C1 segment of cervical spinal cord (tissue), 14 donors: Measurements from ENCODE around the gene PPIA.
"Not testable (repeated sequence)": the region's sequence is repeated elsewhere in the genome, so short reads cannot be mapped to it uniquely, and the experiment has no call there.

ENCODE experiments used
- DNase-seq, 14 donors: peaks; one replicate each; lab custom pipeline; 2025; lab: John Stamatoyannopoulos, UW

The PPIA gene

DNA sequence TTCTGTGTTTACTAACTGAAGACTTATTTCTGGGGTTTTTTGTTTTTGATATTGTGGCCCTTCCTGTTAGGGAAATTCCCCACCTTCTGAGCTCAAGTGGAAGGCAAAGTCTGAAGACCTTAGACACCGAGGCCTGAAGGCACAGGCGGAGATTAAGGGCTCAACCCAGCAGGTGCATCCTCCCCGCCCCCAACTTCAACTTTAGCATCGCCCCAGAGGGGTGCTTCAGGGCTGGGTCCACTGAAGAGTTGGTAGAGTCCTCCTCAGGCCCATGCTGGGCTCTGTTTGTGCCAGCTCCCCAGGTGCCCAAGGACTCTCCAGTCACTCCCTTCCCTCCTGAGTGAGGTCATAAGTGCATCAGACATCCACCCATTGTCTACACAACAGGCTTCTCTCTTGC is 9.4 kb upstream of the PPIA start:
- DNase-seq: no peak

DNA sequence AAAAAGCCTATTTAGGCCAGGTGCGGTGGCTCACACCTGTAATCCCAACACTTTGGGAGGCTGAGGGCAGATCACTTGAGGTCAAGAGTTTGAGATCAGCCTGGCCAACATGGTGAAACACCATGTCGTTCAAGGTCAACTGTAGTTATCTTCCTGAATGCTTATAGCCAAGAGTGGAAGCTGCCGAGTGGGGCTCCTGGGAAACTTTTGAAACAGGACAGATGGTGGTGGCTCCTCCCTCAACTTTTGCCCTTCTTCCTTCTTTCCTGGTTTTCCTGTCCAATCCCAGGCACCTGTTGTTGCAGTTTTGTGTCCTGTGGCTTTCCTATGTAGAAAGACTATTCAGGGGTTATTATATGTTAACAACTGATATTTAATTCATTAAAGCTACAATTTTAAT is 8.7 kb upstream of the PPIA start:
- DNase-seq: no peak

DNA sequence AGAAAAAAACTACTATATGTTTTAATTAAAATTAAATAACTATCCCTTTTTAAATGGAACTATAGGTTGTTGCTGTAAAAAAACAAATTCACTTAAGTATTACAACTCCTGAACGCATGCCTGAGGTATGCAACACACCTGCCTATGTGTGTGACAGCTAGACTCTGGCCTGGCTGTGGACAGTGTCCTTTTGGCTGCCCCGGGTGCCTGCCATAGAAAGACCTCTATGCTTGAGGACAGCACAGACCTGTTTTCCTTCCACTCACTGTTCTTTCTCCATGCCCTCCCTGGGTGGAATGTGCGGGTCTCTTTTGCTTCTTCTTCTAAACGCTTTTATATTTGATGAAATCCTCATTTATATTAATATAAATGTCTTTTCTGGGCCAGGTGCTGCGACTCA is 6.5 kb upstream of the PPIA start:
- no peak for DNase-seq

DNA sequence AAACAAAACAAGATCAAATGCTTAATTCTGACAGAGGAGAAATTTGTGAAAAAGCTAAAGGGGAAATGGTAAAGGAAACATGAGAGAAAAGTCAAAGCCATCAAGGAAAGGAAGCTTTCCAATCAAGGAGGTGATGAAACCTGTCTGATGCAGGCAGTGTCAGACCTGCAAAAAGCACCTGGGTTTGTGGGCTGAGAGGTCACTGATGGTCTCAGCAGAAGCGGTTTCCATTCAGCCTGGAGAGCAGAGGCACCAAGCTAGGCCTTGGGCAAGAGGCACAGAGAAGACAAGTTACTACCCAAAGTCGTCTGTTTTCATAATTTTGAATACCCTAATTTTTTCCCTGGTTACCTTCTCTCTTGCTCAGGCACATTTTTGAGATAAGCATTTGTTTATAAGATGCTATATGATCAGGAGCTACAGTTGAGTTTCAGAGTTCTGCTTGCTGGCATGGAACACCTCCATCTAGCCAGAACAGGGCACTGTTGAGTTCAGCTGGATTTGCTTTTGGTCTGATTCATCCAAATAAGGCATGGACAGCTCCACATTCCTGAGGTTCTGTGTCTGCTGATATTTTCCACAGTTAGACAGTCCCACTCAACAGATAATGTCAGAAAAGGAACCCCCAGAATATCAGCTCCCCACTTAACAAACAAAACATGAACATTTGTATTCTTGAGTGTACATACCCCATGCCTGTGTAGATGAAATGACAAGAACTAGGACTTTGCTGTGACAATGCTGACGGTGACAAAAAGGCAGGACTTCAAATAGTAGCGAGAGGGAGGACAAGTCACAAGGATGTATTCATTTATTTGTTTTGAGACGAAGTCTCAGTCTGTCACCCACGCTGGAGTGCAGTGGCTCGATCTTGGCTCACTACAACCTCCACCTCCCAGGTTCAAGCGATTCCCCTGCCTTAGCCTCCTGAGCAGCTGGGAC is 4.9 kb upstream of the PPIA start:
- DNase-seq: no peak

DNA sequence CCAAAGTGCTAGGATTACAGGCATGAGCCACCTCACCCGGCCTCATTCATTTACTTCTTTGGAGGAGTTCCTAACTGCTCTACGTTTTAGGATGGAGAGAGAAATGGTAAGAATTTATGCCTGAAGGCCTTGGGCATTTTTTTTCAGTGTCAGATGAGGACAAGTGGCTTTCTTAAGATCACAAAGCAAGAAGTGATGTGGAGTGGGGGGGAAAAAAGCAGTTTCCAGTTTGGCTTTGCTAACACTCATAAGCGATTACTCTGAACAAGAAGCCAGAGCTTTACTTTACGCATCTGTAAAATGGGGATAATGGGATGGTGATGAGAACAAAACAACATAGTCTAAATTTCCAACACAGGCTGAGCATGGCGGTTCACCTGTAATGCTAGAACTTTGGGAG is 2.6 kb upstream of the PPIA start:
- DNase-seq: no peak

DNA sequence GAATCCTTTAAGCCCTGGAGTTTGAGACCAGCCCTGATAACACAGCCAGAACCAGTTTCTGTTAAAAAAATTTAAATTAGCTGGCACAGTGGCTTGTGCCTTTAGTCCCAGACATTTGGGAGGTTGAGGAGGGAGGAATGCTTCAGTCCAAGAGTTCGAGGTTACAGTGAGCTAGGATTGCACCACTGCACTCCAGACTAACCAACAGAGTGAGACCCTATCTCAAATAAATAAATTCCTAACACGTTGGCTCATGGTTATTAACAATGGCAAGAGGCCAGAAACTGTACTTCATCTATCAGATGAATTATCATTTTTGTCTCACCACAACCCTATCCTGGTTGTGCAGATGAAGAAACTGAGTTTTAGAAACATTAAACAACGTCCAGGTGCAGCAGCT is 2.1 kb upstream of the PPIA start:
- no peak for DNase-seq

DNA sequence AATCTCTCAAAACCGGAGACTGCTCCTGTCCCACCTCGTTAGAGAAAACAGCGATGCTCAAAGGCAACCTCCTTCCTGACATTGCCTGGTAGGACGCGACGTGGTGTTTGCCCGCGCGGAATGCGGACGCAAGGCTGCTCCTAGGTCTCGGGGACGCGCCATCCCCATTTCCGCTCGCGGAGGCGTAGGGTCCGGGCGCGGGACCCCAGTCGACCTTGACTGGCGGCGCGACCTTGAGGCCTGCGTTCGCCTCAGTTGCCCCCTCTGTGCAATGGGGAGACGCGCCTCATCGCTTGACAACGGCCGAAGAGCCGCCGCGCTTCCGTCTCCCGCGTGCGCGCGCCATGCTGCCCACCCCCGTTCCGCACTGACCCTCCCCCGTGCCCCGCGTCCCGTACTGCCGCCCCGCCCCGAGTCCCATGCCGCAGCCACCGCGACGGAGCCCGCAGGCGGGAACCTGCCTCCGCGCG is 412 bp upstream of the PPIA start:
- DNase-seq: peak in 1 of 14 donors; percentile 48

DNA sequence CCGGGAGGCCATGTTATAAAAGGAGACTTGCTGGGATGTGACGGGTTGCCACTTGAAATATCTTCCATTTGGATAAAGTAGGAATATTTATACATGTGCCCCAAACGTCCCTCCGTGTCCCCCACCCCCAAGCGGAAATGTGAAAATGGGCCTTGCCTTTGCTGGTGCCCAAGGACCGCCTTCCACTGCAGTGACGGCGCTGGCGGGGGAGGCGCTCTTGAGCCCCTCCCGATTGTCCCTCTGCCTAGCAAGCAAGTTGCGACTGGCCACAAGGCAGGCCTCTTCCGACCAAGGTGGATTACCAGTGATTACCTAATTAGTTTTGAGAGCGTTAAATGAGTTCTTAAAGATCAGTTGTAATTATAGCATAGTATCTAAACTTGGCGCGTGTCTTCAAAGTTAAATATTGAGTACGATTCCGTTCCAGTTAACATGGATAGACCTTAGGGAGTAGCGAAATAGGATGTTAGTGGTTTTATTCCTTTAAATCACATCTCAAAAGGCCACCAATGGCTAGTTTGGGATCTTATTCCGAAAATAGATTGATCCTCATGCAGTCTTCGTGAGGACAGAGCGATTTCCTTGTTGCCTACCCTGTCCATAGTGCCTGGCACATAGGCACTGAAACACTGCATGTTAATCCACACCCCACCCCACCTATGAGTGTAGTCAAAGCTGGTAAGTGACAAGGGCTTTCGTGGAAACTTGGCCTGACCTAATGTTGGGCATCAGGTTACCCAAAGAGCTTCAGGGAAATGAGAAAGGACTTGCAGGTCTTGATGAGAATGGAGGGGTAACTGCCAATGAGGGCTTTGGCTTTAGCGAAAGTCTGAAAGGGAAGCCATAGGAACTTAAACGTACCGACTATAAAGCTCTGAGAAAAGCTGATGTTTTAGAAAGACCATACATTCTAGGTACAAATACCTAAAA is 1.1 kb downstream of the PPIA start:
- DNase-seq: peak; percentile 15 to 86 (median 78)

DNA sequence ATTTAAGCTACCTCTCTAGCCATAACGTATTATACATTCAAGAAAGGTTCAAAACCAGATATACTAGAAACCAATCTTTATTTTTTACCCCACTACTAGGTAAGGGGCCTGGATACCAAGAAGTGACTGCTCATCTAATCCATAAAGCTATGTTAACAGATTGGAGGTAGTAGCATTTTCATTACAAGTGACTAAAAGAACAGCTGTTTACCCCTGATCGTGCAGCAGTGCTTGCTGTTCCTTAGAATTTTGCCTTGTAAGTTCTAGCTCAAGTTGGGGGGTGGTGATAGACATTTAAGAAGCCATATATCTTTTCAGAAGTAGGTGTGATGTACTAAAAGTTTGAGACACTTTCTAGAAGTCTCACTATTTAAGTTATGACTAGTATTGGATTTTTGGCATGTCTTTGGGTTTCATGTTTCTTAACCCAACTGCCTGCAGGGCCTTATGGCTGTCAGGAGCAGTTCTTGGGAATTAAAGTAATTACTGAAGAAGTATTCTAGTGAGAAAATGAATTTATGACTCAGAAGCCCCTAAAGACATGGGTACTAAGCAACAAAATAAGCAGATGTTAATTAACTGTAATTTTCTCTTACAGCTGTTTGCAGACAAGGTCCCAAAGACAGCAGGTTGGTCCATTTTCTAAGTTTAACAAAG is 2.3 kb downstream of the PPIA start:
- DNase-seq: no peak

DNA sequence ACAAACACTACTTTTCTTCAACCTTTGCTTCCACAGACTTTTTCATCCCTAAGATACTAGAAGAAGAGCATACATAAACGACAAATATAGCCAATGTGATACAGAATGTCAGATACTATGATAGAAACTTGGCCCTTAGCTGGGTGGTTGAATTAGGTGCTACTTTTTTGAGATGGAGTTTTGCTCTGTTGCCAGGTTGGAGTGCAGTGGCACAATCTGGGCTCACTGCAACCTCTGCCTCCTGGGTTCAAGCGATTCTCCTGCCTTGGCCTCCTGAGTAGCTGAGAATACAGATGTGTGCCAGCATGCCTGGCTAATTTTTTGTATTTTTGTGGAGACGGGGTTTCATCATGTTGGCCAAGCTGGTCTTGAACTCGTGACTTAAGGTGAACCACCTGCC is 3.5 kb downstream of the PPIA start:
- DNase-seq: no peak

DNA sequence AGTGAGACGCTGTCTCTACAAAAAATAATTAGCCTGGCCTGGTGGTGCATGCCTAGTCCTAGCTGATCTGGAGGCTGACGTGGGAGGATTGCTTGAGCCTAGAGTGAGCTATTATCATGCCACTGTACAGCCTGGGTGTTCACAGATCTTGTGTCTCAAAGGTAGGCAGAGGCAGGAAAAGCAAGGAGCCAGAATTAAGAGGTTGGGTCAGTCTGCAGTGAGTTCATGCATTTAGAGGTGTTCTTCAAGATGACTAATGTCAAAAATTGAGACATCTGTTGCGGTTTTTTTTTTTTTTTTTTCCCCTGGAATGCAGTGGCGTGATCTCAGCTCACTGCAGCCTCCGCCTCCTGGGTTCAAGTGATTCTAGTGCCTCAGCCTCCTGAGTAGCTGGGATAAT is 5.4 kb downstream of the PPIA start:
- no peak for DNase-seq

DNA sequence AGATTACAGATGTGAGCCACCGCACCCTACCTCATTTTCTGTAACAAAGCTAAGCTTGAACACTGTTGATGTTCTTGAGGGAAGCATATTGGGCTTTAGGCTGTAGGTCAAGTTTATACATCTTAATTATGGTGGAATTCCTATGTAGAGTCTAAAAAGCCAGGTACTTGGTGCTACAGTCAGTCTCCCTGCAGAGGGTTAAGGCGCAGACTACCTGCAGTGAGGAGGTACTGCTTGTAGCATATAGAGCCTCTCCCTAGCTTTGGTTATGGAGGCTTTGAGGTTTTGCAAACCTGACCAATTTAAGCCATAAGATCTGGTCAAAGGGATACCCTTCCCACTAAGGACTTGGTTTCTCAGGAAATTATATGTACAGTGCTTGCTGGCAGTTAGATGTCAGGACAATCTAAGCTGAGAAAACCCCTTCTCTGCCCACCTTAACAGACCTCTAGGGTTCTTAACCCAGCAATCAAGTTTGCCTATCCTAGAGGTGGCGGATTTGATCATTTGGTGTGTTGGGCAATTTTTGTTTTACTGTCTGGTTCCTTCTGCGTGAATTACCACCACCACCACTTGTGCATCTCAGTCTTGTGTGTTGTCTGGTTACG is 6.0 kb downstream of the PPIA start:
- no peak for DNase-seq

DNA sequence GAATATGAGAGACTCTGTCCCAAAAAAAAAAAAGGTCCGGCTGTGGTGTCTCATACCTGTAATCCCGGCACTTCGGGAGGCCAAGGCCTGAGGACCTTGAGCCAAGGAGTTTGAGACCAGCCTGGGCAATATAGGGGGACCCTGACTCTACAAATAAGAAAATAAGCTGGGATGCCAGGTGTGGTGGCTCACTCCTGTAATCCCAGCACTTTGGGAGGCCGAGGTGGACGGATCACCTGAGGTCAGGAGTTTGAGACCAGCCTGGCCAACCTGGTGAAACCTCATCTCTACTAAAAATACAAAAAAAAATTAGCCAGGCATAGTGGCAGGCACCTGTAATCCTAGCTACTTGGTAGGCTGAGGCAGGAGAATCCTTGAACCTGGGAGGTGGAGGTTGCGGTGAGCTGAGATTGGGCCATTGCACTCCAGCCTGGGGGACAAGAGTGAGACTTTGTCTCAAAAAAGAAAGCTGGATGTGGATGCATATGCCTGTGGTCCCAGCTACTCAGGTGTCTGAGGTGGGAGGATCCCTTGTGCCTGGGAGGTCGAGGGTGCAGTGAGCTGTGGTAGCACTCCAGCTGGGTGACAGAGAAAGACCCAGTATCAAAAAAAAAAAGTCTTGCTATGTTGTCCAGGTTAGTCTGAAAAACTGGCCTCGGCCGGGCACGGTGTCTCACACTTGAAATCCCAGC is 7.5 kb downstream of the PPIA start:
- not testable (repeated sequence) for DNase-seq

DNA sequence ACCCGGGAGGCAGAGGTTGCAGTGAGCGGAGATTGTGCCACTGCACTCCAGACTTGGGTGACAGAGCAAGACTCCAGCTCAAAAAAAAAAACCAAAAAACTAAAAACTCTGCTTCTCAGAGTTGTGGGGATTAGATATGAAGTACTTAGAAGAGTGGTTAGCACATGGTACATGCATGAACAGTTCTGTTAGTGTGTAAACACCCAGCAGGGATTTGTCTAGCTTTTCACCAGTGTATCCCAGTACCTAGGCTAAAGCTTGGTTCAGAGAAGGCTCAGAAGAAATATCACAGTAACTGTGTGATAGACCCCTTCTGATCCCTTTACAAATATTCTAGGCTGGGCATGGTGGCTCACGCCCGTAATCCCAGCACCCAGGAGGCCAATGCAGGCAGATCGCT is 9.5 kb downstream of the PPIA start:
- no peak for DNase-seq

DNA sequence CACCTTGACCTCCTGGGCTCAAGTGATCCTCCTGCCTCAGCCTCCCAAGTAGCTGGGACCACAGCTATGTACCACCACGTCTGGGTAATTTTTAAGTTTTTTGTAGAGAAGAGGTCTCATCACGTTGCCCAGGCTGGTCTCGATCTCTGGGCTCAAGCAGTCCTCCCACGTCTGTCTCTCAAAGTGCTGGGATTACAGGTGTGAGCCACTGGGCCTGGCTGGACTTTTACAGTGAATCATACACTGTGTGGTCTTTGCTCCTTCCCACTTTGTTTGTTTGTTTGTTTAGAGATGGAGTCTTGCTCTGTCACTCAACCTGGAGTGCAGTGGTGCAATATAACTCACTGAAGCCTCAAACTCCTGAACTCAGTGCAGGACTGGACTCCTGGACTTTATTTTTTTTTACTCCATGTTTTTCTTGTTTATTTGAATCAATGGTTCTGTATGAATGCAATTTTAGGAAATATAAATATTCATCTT is 12.5 kb downstream of the PPIA start:
- no peak for DNase-seq

DNA sequence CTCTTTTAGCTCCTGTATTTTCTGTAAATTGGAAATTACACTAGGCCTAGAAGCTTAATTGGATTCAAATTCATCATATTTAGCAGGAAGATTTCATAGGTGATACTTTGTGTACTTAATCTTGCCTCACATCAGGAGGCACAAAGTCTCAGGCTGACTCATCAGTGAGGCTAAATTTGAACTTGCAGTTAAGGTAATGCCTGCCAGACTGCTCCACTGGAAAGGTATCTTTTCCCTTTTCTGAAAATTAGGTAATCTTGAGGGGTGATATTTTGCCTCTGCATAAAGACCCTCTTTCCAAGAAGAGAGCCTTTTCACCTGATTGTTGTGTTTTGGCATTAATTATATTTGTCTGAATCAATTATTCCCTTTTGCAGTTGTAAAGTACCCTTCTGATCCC is 14.6 kb downstream of the PPIA start:
- DNase-seq: no peak

DNA sequence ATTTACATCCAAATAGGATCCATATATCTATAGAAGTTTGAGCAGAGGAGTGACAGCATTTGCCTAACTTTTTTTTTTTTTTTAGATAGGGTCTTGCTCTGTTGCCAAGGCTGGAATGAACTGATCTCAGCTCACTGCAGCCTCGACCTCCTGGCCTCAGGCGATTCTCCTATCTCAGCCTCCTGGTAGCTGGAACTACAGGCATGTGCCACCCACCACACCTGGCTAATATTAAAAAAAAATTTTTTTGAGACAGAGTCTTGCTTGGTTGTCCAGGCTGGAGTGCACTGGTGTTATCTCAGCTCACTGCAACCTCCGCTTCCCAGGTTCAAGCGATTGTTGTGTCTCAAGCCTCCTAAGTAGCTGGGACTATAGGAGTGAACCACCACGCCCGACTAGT is 15.1 kb downstream of the PPIA start:
- no peak for DNase-seq

DNA sequence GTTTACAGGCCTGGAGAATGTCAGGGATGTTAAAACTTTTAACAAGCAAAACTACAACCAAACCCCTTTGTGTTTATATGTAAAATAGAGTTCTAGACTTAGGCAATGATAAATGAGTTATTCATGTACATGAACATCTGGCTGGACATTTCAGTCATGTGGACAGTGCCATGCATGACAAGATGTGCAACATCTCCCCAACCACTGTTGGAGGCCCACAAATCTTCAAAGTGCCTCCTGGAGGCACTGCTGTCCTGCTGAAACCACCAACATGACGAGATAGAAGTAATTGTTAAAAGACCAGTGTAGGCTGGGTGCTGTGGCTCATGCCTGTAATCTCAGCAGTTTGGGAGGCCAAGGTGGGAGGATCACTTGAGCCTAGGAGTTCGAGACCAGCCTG is 18.4 kb downstream of the PPIA start:
- DNase-seq: no peak

DNA sequence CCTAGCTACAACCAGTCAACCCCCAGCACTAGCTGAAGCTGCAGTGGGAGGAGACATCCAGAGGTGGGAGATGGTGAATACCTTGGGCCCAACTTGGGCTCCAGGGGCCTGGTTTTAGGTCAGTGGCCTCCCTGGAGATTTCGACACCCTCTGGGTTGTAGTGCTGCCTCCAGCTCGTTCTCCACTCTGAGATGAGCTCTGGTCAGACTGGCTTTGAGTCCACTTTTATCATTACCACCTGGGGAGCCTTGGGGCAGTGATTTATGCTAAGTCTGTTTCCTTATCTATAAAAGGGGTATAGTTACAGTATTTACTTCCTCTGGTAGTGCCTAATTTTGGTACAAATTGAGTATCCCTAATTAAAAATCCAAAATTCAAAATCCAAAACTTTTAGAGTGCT is 22.8 kb downstream of the PPIA start:
- no peak for DNase-seq

DNA sequence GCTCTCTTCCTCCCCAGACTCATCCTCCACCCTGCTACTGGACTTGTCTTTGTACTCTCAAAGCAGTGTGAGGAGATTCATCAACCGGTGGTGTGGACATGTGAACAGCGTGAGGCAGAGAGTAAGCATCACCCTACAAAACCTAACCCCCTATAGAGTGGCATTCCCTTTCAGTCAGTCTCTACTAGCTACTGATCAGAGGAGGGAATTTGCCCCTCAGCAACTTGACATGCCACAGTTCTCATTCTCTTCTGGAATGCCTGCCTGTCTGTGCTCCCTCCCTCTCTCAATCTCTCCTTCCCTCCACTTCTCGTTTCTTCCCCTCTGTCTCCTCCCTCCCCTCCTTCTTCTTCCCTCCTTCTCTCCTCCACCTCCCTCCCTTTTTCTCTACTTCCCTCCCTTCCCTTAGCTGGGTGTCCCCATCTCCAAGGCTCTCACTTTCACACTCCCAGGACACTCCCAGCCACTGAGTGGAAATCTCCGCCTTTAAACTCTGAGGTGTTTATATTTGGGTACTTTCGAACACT is 26.8 kb downstream of the PPIA start:
- DNase-seq: no peak
